ENCODE results near the gene PCDHB10.
A peak's percentile ranks its signal among the peaks of the same experiment; 100 is the strongest.
"Not testable (repeated sequence)": the region's sequence is repeated elsewhere in the genome, so short reads cannot be mapped to it uniquely, and the experiment has no call there.

PCDHB10 gene

DNA sequence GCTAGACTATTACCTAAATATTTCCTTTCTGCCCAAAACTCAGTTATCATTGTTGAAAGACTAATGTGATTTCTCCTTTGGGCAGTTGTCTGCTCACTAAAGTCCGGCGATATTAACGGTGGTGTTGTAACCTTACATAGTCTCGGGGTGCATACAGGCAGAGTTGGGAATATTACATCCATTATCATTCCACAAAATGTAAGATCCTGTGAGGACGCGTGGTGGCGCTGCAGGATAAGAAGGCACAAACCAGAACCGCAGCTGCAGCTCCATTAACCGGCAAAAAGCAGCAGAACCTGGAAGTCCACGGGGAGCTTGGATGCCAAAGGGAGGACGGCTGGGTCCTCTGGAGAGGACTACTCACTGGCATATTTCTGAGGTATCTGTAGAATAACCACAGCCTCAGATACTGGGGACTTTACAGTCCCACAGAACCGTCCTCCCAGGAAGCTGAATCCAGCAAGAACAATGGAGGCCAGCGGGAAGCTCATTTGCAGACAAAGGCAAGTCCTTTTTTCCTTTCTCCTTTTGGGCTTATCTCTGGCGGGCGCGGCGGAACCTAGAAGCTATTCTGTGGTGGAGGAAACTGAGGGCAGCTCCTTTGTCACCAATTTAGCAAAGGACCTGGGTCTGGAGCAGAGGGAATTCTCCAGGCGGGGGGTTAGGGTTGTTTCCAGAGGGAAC lies 21.6 kb downstream of the PCDHB10 start, which contains the start of gene PCDHB13:
PCDHB13 (plus strand) TSS at position 264 of the 684 bp plus-strand sequence; CDS start at position 469, 205 bp downstream.
- not testable (repeated sequence) for H2AFZ ChIP-seq (ENCODE audit: low read length); H3K36me3 ChIP-seq (replicated peaks; ENCODE audit: insufficient read depth, low read length); H3F3A ChIP-seq (ENCODE audit: insufficient read depth, low read length); H3K9me3 ChIP-seq (replicated peaks; ENCODE audit: insufficient read depth, low read length); H3K9ac ChIP-seq (ENCODE audit: low read length); H3K79me2 ChIP-seq (ENCODE audit: low read length); H3K4me2 ChIP-seq (ENCODE audit: low read depth, low read length); H3K27ac ChIP-seq (ENCODE audit: low read length); H3K9me2 ChIP-seq (replicated peaks; ENCODE audit: insufficient read depth, low read length); H3K4me1 ChIP-seq (ENCODE audit: low read length); H4K20me1 ChIP-seq (ENCODE audit: insufficient read depth, low read length); H3K27me3 ChIP-seq (replicated peaks; ENCODE audit: insufficient read depth, low read length); H3K4me3 ChIP-seq (ENCODE audit: low read length)
- DNase-seq, result peak; percentile 37
- TF ChIP-seq, protein P1, sequence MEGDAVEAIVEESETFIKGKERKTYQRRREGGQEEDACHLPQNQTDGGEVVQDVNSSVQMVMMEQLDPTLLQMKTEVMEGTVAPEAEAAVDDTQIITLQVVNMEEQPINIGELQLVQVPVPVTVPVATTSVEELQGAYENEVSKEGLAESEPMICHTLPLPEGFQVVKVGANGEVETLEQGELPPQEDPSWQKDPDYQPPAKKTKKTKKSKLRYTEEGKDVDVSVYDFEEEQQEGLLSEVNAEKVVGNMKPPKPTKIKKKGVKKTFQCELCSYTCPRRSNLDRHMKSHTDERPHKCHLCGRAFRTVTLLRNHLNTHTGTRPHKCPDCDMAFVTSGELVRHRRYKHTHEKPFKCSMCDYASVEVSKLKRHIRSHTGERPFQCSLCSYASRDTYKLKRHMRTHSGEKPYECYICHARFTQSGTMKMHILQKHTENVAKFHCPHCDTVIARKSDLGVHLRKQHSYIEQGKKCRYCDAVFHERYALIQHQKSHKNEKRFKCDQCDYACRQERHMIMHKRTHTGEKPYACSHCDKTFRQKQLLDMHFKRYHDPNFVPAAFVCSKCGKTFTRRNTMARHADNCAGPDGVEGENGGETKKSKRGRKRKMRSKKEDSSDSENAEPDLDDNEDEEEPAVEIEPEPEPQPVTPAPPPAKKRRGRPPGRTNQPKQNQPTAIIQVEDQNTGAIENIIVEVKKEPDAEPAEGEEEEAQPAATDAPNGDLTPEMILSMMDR (IDR thresholded peaks at IDR 0.05; ENCODE audit: low read length), result peak; percentile 46

DNA sequence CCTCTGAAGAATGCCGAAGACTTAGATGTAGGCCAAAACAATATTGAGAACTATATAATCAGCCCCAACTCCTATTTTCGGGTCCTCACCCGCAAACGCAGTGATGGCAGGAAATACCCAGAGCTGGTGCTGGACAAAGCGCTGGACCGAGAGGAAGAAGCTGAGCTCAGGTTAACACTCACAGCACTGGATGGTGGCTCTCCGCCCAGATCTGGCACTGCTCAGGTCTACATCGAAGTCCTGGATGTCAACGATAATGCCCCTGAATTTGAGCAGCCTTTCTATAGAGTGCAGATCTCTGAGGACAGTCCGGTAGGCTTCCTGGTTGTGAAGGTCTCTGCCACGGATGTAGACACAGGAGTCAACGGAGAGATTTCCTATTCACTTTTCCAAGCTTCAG lies 22.4 kb downstream of the PCDHB10 start:
- not testable (repeated sequence) for H3K36me3 ChIP-seq (replicated peaks; ENCODE audit: insufficient read depth, low read length); H3K9me3 ChIP-seq (replicated peaks; ENCODE audit: insufficient read depth, low read length)

DNA sequence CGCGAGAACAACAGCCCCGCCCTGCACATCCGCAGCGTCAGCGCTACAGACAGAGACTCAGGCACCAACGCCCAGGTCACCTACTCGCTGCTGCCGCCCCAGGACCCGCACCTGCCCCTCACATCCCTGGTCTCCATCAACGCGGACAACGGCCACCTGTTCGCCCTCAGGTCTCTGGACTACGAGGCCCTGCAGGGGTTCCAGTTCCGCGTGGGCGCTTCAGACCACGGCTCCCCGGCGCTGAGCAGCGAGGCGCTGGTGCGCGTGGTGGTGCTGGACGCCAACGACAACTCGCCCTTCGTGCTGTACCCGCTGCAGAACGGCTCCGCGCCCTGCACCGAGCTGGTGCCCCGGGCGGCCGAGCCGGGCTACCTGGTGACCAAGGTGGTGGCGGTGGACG lies 23.4 kb downstream of the PCDHB10 start:
- H3F3A ChIP-seq (ENCODE audit: insufficient read depth, low read length); H3K4me3 ChIP-seq (ENCODE audit: low read length); H3K9me3 ChIP-seq (replicated peaks; ENCODE audit: insufficient read depth, low read length); H3K27me3 ChIP-seq (replicated peaks; ENCODE audit: insufficient read depth, low read length); H3K27ac ChIP-seq (ENCODE audit: low read length); DNase-seq; H2AFZ ChIP-seq (ENCODE audit: low read length); H3K36me3 ChIP-seq (replicated peaks; ENCODE audit: insufficient read depth, low read length); H4K20me1 ChIP-seq (ENCODE audit: insufficient read depth, low read length); H3K79me2 ChIP-seq (ENCODE audit: low read length); H3K9me2 ChIP-seq (replicated peaks; ENCODE audit: insufficient read depth, low read length); H3K4me2 ChIP-seq (ENCODE audit: low read depth, low read length); H3K4me1 ChIP-seq (ENCODE audit: low read length); H3K9ac ChIP-seq (ENCODE audit: low read length): not testable (repeated sequence)

More for the DNA sequence above, 22.4 kb downstream of the PCDHB10 start:
- not testable (repeated sequence) for DNase-seq; H3K27ac ChIP-seq (ENCODE audit: low read length); H3F3A ChIP-seq (ENCODE audit: insufficient read depth, low read length); H3K9me2 ChIP-seq (replicated peaks; ENCODE audit: insufficient read depth, low read length); H3K4me2 ChIP-seq (ENCODE audit: low read depth, low read length); H2AFZ ChIP-seq (ENCODE audit: low read length); H3K4me1 ChIP-seq (ENCODE audit: low read length); H3K79me2 ChIP-seq (ENCODE audit: low read length); H3K9ac ChIP-seq (ENCODE audit: low read length); H3K27me3 ChIP-seq (replicated peaks; ENCODE audit: insufficient read depth, low read length); H3K4me3 ChIP-seq (ENCODE audit: low read length); H4K20me1 ChIP-seq (ENCODE audit: insufficient read depth, low read length)

DNA sequence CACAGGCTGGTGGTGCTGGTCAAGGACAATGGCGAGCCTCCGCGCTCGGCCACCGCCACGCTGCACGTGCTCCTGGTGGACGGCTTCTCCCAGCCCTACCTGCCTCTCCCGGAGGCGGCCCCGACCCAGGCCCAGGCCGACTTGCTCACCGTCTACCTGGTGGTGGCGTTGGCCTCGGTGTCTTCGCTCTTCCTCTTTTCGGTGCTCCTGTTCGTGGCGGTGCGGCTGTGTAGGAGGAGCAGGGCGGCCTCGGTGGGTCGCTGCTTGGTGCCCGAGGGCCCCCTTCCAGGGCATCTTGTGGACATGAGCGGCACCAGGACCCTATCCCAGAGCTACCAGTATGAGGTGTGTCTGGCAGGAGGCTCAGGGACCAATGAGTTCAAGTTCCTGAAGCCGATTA lies 23.9 kb downstream of the PCDHB10 start:
- H3K9me2 ChIP-seq (replicated peaks; ENCODE audit: insufficient read depth, low read length); H3F3A ChIP-seq (ENCODE audit: insufficient read depth, low read length); H4K20me1 ChIP-seq (ENCODE audit: insufficient read depth, low read length); H3K9ac ChIP-seq (ENCODE audit: low read length); H3K9me3 ChIP-seq (replicated peaks; ENCODE audit: insufficient read depth, low read length); H3K4me3 ChIP-seq (ENCODE audit: low read length); H3K27ac ChIP-seq (ENCODE audit: low read length); H3K27me3 ChIP-seq (replicated peaks; ENCODE audit: insufficient read depth, low read length); H2AFZ ChIP-seq (ENCODE audit: low read length); H3K79me2 ChIP-seq (ENCODE audit: low read length); H3K36me3 ChIP-seq (replicated peaks; ENCODE audit: insufficient read depth, low read length); H3K4me2 ChIP-seq (ENCODE audit: low read depth, low read length); H3K4me1 ChIP-seq (ENCODE audit: low read length); DNase-seq: not testable (repeated sequence)

DNA sequence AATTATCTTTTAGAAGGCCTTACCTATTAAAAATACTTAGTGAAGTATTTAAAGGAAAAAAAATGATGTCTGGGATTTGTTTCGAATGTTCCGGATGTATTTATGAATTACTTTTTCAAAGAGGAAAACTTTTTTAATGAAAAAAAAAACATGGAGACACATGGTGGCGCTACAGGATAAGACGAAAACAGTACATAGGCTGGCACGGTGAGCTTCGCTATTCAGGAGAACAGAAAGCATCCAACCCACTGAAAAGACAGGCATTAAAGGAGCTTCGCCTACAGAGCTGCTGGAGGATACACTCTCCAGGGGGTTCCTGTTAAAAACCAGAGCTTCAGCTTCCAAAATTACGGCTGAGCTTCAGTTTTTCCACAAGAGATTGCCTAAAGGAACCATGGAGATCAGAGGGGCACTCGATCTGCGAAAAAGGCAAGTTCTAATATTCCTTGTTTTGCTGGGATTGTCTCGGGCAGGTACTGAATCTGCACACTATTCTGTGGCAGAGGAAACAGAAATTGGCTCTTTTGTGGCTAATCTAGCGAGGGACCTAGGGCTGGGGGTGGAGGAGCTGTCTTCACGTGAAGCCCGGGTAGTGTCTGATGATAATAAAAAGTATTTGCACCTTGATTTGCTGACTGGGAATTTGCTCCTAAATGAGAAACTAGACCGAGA lies 31.1 kb downstream of the PCDHB10 start, which contains the start of gene PCDHB14:
PCDHB14 (plus strand) TSS at position 232 of the 672 bp plus-strand sequence; CDS start at position 395, 163 bp downstream.
- Histone ChIP-seq H3K9ac (ENCODE audit: low read length) (peak within 1 kb of the TSS; percentile 34; the same call in 1 of the 2 replicates), H3K36me3 (replicated peaks; ENCODE audit: insufficient read depth, low read length) (no peaks in the 10 kb centered on the region), H3F3A (ENCODE audit: insufficient read depth, low read length) (no peaks in the 10 kb centered on the region), H3K27ac (ENCODE audit: low read length) (no peak within 1 kb of the TSS), H3K79me2 (ENCODE audit: low read length) (no peaks in the 10 kb centered on the region), H2AFZ (ENCODE audit: low read length) (peak within 1 kb of the TSS; percentile 94), H3K9me3 (replicated peaks; ENCODE audit: insufficient read depth, low read length) (no peaks in the 10 kb centered on the region), H3K4me3 (ENCODE audit: low read length) (peak within 1 kb of the TSS; percentile 65), H3K9me2 (replicated peaks; ENCODE audit: insufficient read depth, low read length) (no peaks in the 10 kb centered on the region), H3K4me1 (ENCODE audit: low read length) (no peaks in the 10 kb centered on the region), H3K27me3 (replicated peaks; ENCODE audit: insufficient read depth, low read length) (no peaks in the 10 kb centered on the region), H4K20me1 (ENCODE audit: insufficient read depth, low read length) (no peaks in the 10 kb centered on the region), H3K4me2 (ENCODE audit: low read depth, low read length) (peak within 1 kb of the TSS; percentile 90)
- TF ChIP-seq, protein P1 (IDR thresholded peaks at IDR 0.05; ENCODE audit: low read length), result peak; percentile 61
- TF ChIP-seq EZH2phosphoT487 (IDR thresholded peaks at IDR 0.05; ENCODE audit: low read length) (no peak), EZH2 (optimal IDR thresholded peaks at IDR 0.05; ENCODE audit: low read depth, low read length) (no peak)
- peak; percentile 75 for DNase-seq

GRCh38 chr5:141224844-141225243 lies 32.7 kb downstream of the PCDHB10 start:
- H3K36me3 ChIP-seq (replicated peaks; ENCODE audit: insufficient read depth, low read length); H3K79me2 ChIP-seq (ENCODE audit: low read length); H3K4me2 ChIP-seq (ENCODE audit: low read depth, low read length); H3K27ac ChIP-seq (ENCODE audit: low read length); H3K9ac ChIP-seq (ENCODE audit: low read length); H4K20me1 ChIP-seq (ENCODE audit: insufficient read depth, low read length); H3K4me1 ChIP-seq (ENCODE audit: low read length); H3F3A ChIP-seq (ENCODE audit: insufficient read depth, low read length); H3K9me2 ChIP-seq (replicated peaks; ENCODE audit: insufficient read depth, low read length); H3K9me3 ChIP-seq (replicated peaks; ENCODE audit: insufficient read depth, low read length); DNase-seq; H3K4me3 ChIP-seq (ENCODE audit: low read length); H3K27me3 ChIP-seq (replicated peaks; ENCODE audit: insufficient read depth, low read length); H2AFZ ChIP-seq (ENCODE audit: low read length): not testable (repeated sequence)
